CD4-positive, alpha-beta T cell treated with Interleukin-6 for 4 hours (primary cell): ENCODE measurements around the gene GORAB.

Experiments
- DNase-seq: peaks from one replicate; pipeline ENCODE4 v3.0.0-alpha.2; 2020; ENCODE audit warnings: mixed read lengths

The GORAB gene

DNA sequence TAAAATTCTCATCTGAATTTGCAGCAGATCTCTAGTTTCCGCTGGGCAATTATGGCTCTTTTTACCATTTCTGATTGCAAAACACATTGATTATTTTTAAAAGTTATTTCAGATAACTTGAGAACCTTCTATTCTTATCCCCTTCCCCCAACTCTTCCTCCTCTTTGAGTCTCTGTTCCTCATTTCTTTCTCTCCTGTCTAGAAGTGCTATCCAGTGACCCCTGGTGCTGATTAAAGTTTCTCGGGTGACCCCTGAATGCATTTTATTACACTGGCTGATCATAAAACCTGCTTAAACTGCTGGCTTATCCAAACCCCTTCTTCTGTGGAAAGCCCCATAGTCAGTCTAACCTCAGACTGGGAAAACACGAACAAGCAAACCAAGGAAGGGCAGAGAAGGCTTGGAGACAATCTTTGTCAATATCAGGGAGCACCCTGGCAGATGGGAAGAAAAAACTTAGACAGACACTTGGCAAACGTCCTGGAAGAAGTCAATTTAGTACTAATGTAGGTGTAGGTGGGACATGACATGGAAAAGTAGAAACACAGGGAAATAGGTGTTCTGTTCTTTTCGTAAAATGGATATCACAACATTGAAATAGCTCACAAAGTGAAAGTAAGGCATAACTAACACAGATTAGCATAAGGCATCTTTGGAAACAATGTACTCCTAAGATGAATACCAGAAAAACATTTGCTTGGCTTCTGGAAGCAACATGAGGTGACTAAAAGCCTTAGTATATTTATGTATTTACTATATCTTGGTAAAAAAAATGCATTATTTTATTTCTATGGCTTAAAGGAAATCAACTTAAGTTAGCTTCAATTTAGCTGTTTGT lies 61.4 kb downstream of the GORAB start:
- DNase-seq = no peak

DNA sequence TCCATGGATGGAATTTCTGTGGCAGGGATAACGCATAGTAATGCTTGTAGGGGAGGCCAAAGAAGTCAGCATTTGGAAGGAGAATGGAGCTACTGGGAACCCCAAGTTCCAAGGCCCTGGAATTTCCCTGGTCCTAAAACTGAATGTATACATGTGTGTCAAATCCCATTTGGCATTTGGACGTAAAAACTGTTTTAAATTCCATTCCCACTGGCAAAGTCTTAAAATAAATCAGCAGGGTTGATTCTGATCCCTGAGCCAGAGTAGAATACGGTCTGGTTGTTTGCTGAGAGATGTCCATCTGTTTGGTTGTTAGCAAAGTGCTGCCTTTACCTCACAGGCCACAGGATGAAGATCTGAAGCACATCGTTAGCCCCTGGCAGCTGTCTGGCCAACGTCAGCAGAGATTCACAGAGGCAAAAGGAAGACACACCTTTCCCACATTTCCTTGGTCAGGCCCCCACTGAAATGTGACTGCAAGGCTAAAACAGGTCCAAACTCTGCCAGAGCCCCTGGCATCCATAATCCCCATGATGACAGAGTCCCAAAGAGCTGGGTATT lies 62.2 kb downstream of the GORAB start:
- no peak for DNase-seq

DNA sequence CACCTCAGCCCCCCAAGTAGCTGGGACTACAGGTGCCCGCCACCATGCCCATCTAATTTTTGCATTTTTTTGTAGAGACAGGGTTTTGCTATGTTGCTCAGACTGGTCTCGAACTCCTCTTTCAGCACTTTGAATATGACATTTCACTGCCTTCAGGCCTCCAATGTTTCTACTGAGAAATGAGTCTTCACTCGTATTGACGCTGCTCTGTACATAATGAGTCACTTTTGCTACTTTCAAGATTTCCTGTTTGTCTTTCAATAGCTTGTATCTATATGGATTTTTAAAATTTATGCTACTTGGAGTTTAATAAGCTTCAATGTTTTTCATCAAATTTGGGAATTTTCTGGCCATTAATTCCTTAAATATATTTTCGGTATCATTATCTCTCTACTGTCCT lies 64.7 kb downstream of the GORAB start:
- DNase-seq = no peak

DNA sequence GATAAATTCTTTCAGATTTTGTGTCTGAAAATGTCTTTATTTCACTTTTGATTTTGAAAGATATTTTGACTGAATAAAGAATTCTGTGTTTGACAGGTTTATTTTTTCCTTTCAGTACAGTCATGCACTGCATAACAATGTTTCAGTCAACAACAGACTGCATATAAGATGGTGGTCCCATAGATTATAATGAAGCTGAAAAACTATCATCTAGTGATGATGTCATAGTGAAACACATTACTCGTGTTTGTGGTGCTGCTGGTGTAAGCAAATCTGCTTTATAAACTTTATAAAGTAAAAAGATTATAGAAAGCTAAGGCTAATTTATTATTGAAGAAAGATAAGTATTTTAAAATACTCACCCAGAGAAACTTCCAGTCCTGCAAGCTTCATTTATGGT lies 66.7 kb downstream of the GORAB start:
- no peak for DNase-seq

DNA sequence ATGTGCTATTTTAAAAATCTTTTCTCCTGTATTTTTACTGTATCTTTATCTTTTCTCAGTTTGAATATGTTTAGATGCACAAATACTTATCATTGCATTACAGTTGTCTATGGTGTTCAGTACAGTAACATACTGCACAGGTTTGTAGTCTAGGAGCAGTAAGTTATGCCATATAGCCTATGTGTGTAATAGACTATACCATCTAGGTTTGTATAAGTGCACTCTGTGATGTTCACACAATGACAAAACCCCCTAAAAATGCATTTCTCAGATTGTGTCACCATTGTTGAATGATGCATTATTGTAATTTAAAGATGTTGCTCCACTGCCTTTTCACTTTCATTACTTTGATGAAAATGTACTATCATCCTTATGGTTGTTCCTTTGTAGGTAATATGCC lies 67.1 kb downstream of the GORAB start:
- DNase-seq = no peak

DNA sequence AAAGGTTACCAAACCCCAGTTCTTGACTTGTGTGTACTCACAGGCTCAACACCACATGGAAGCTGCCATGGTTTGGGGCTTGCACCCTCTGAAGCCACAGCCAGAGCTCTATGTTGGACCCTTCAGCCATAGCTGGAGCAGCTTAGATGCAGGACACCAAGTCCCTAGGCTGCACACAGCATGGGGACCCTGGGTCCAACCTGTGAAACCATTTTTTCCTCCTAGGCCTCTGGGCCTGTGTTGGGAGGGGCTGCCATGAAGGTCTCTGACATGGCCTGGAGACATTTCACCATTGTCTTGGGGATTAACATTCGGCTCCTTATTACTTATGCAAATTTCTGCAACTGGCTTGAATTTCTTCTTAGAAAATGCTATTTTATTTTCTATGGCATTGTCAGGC lies 69.9 kb downstream of the GORAB start:
- DNase-seq = no peak
